MM.1S (cell line): Measurements from ENCODE around the gene HMOX2.

Source experiments
- DNase-seq: peaks from one replicate; pipeline ENCODE4 v3.0.0-alpha.2; 2015
- H2AFZ ChIP-seq: fragments of 300-600 bp; sonication (generic); 2 replicates; pipeline ENCODE4 v1.6.0; 2016; ENCODE audit warnings: antibody characterized with exemption, low read length
- H3F3A ChIP-seq: fragments of 300-600 bp; sonication (generic); 2 replicates; pipeline ENCODE4 v1.6.1; 2016; ENCODE audit warnings: mild to moderate bottlenecking, antibody characterized with exemption, low read length, moderate library complexity, mixed read lengths; ENCODE audit not compliant: insufficient read depth
- H3K27ac ChIP-seq: fragments of 300-600 bp; sonication (generic); 2 replicates; pipeline ENCODE4 v1.5.1; 2016; ENCODE audit warnings: mild to moderate bottlenecking, low read length
- H3K27me3 ChIP-seq: fragments of 300-600 bp; sonication (generic); replicated peaks from 2 replicates; pipeline ENCODE4 v1.6.0; 2016; ENCODE audit warnings: low read length; ENCODE audit not compliant: insufficient read depth
- H3K36me3 ChIP-seq: fragments of 300-600 bp; sonication (generic); replicated peaks from 2 replicates; pipeline ENCODE4 v1.6.1; 2016; ENCODE audit warnings: mild to moderate bottlenecking, low read length, mixed read lengths; ENCODE audit not compliant: insufficient read depth
- H3K4me1 ChIP-seq: fragments of 300-600 bp; sonication (generic); 2 replicates; pipeline ENCODE4 v1.6.1; 2016; ENCODE audit warnings: low read length, mixed read lengths
- H3K4me2 ChIP-seq: fragments of 300-600 bp; sonication (generic); 2 replicates; pipeline ENCODE4 v1.6.0; 2016; ENCODE audit warnings: low read depth, low read length
- H3K4me3 ChIP-seq: fragments of 300-600 bp; sonication (generic); 2 replicates; pipeline ENCODE4 v1.5.1; 2016; ENCODE audit warnings: low read length, mixed read lengths
- H3K79me2 ChIP-seq: fragments of 300-600 bp; sonication (generic); 2 replicates; pipeline ENCODE4 v1.6.1; 2016; ENCODE audit warnings: mixed run types, low read length, mixed read lengths
- H3K9ac ChIP-seq: fragments of 300-600 bp; sonication (generic); 2 replicates; pipeline ENCODE4 v1.6.1; 2016; ENCODE audit warnings: low read length, mixed read lengths
- H3K9me2 ChIP-seq: fragments of 300-600 bp; sonication (generic); replicated peaks from 2 replicates; pipeline ENCODE4 v1.6.1; 2016; ENCODE audit warnings: mild to moderate bottlenecking, low read length, mixed read lengths; ENCODE audit not compliant: insufficient read depth
- H3K9me3 ChIP-seq: fragments of 300-600 bp; sonication (generic); replicated peaks from 2 replicates; pipeline ENCODE4 v1.6.1; 2016; ENCODE audit warnings: mild to moderate bottlenecking, low read length, mixed read lengths; ENCODE audit not compliant: insufficient read depth
- H4K20me1 ChIP-seq: fragments of 300-600 bp; sonication (generic); 2 replicates; pipeline ENCODE4 v1.6.1; 2016; ENCODE audit warnings: mild to moderate bottlenecking, low read length, moderate library complexity, mixed read lengths; ENCODE audit not compliant: insufficient read depth
- CTCF ChIP-seq: fragments of 300-600 bp; sonication (generic); IDR thresholded peaks from 2 replicates; pipeline ENCODE4 v1.5.1; 2016; ENCODE audit warnings: antibody characterized with exemption, low read length, mixed read lengths
- EZH2 ChIP-seq: fragments of 300-600 bp; sonication (generic); optimal IDR thresholded peaks from 2 replicates; pipeline ENCODE3; 2017; ENCODE audit warnings: low read depth, mild to moderate bottlenecking, antibody characterized with exemption, low read length, mixed read lengths
- EZH2phosphoT487 ChIP-seq: fragments of 300-600 bp; sonication (generic); IDR thresholded peaks from 2 replicates; pipeline ENCODE4 v1.6.1; 2018; ENCODE audit warnings: antibody characterized with exemption, low read length

HMOX2 gene

GRCh38 chr16:4522051-4522581, 45.9 kb downstream of the HMOX2 start:
- Histone ChIP-seq H3K79me2 (peaks cover 85% of the 10 kb centered on the region), H3K9ac (no peak overlapping the region), H4K20me1 (no peaks in the 10 kb centered on the region), H3K9me3 (no peaks in the 10 kb centered on the region), H3K4me3 (no peak overlapping the region), H2AFZ (no peak overlapping the region), H3K27ac (no peak overlapping the region), H3K9me2 (no peaks in the 10 kb centered on the region), H3K4me2 (no peak overlapping the region), H3F3A (peaks cover 12% of the 10 kb centered on the region; the same call in 1 of the 2 replicates), H3K4me1 (peaks cover 17% of the 10 kb centered on the region), H3K27me3 (no peaks in the 10 kb centered on the region), H3K36me3 (no peaks in the 10 kb centered on the region)
- DNase-seq = no peak
- TF ChIP-seq EZH2 = no peak
- TF ChIP-seq EZH2phosphoT487 = no peak
- TF ChIP-seq CTCF = no peak

- Histone ChIP-seq H3K9me2 (no peaks in the 10 kb centered on the region), H3K9me3 (no peaks in the 10 kb centered on the region), H3F3A (0 out of 2 replicates have a peak, but pooled peaks cover 4% of the 10 kb centered on the region), H3K79me2 (peaks cover 84% of the 10 kb centered on the region), H3K4me3 (no peak overlapping the region), H3K27ac (no peak overlapping the region), H3K4me2 (no peak overlapping the region), H3K4me1 (peaks cover 2% of the 10 kb centered on the region), H3K9ac (no peak overlapping the region), H2AFZ (no peak overlapping the region), H3K36me3 (no peaks in the 10 kb centered on the region), H4K20me1 (no peaks in the 10 kb centered on the region), H3K27me3 (no peaks in the 10 kb centered on the region)
- no peak for DNase-seq
- TF ChIP-seq EZH2 = no peak
- TF ChIP-seq CTCF = no peak
- no peak for TF ChIP-seq EZH2phosphoT487
Measured at GRCh38 chr16:4523686-4524085, 47.5 kb downstream of the HMOX2 start.

GRCh38 chr16:4524571-4524970, 48.4 kb downstream of the HMOX2 start:
- Histone ChIP-seq H3K79me2 (peaks cover 80% of the 10 kb centered on the region), H2AFZ (no peak overlapping the region), H3F3A (peaks cover 6% of the 10 kb centered on the region; the same call in 1 of the 2 replicates), H3K27me3 (no peaks in the 10 kb centered on the region), H3K4me2 (no peak overlapping the region), H3K36me3 (no peaks in the 10 kb centered on the region), H3K27ac (no peak overlapping the region), H3K9me3 (no peaks in the 10 kb centered on the region), H3K9me2 (no peaks in the 10 kb centered on the region), H3K4me1 (peaks cover 9% of the 10 kb centered on the region), H3K9ac (no peak overlapping the region), H4K20me1 (no peaks in the 10 kb centered on the region), H3K4me3 (no peak overlapping the region)
- TF ChIP-seq EZH2 (no peak), CTCF (no peak), EZH2phosphoT487 (no peak)
- DNase-seq = no peak
